H1 (cell line): Measurements from ENCODE around the gene ATP6V1G3.

Experiments used
- ASH2L ChIP-seq: fragments of 200-600, 300-600 bp; sonication (generic); IDR thresholded peaks from one replicate; pipeline ENCODE4 v1.7.1; 2017; ENCODE audit warnings: low read length
- CTCF ChIP-seq, 3 experiments: IDR thresholded peaks; 1 replicate in 2 of 3; 2 replicates in 1 of 3; pipeline versions ENCODE4 v1.5.1 to v1.6.1; 2011; ENCODE audit warnings: low read length in 3 of 3, mild to moderate bottlenecking in 3 of 3, inconsistent platforms in 2 of 3, low read depth in 1 of 3, moderate library complexity in 1 of 3; ENCODE audit not compliant: insufficient read depth in 1 of 3; ENCODE audit errors: control extremely low read depth in 1 of 3
- EGR1 ChIP-seq: IDR thresholded peaks from 2 replicates; pipeline ENCODE4 v1.6.1; 2011; ENCODE audit warnings: low read depth, low read length, borderline replicate concordance
- EP300 ChIP-seq, 2 experiments: IDR thresholded peaks; 1 replicate in 1 of 2; 2 replicates in 1 of 2; pipeline ENCODE4 v1.6.1; 2011 to 2012; ENCODE audit warnings: low read depth in 2 of 2, low read length in 2 of 2, mild to moderate bottlenecking in 2 of 2, borderline replicate concordance in 1 of 2, inconsistent platforms in 1 of 2, moderate library complexity in 1 of 2
- EZH2 ChIP-seq: fragments of 200-600 bp; sonication (generic); IDR thresholded peaks from 2 replicates; pipeline ENCODE4 v1.7.1; 2012; ENCODE audit warnings: low read depth, mild to moderate bottlenecking, moderate library complexity, low read length, inconsistent platforms; ENCODE audit not compliant: severe bottlenecking
- KDM1A ChIP-seq: fragments of 200-600, 300-600 bp; sonication (generic); IDR thresholded peaks from 2 replicates; pipeline ENCODE4 v1.7.1; 2016; ENCODE audit warnings: mild to moderate bottlenecking, low read length, borderline replicate concordance
- MAX ChIP-seq: IDR thresholded peaks from 2 replicates; pipeline ENCODE4 v1.6.1; 2012; ENCODE audit warnings: inconsistent platforms
- POLR2A ChIP-seq, 2 experiments: IDR thresholded peaks; 1 replicate in 1 of 2; 2 replicates in 1 of 2; pipeline ENCODE4 v1.6.1; 2011; ENCODE audit warnings: low read depth in 2 of 2, low read length in 2 of 2, mild to moderate bottlenecking in 2 of 2; ENCODE audit errors: control extremely low read depth in 1 of 2
- POLR2AphosphoS5 ChIP-seq: IDR thresholded peaks from 2 replicates; pipeline ENCODE4 v1.6.1; 2011; ENCODE audit warnings: low read depth, low read length
- POU5F1 ChIP-seq: IDR thresholded peaks from 2 replicates; pipeline ENCODE4 v1.6.1; 2011; ENCODE audit warnings: low read depth, mild to moderate bottlenecking, low read length, moderate library complexity
- RXRA ChIP-seq: IDR thresholded peaks from 2 replicates; pipeline ENCODE4 v1.6.1; 2011; ENCODE audit warnings: low read depth, mild to moderate bottlenecking, low read length, moderate library complexity; ENCODE audit not compliant: insufficient read depth
- SP2 ChIP-seq: IDR thresholded peaks from 2 replicates; pipeline ENCODE4 v1.6.1; 2012; ENCODE audit warnings: mild to moderate bottlenecking, low read length, inconsistent platforms
- USF2 ChIP-seq: IDR thresholded peaks from 2 replicates; pipeline ENCODE4 v1.6.1; 2011; ENCODE audit warnings: low read length, improper control_type of control experiment

- TF ChIP-seq RXRA = no peak
- TF ChIP-seq EP300 (IDR thresholded peaks at IDR 0.05; ENCODE audit: borderline replicate concordance in 1 of 2, low read depth in 2 of 2, low read length in 2 of 2) = no peak
- no peak for TF ChIP-seq CTCF (IDR thresholded peaks at IDR 0.05; ENCODE audit: control extremely low read depth in 1 of 3, insufficient read depth in 1 of 3, low read depth in 1 of 3, low read length in 3 of 3)
- no peak for TF ChIP-seq USF2
- no peak for TF ChIP-seq POLR2A (IDR thresholded peaks at IDR 0.05; ENCODE audit: control extremely low read depth in 1 of 2, low read depth in 2 of 2, low read length in 2 of 2)
- TF ChIP-seq MAX = no peak
- no peak for TF ChIP-seq POLR2AphosphoS5
- TF ChIP-seq ASH2L = no peak
- TF ChIP-seq KDM1A = no peak
- TF ChIP-seq EGR1 = no peak
- TF ChIP-seq POU5F1 = no peak
- TF ChIP-seq SP2 = no peak
- no peak for TF ChIP-seq EZH2
Observed at GRCh38 chr1:198559362-198559761, 18.9 kb upstream of the ATP6V1G3 start.
